HG03175 (cell line): ENCODE measurements around the gene SNX19.
"Not testable (repeated sequence)": the region's sequence is repeated elsewhere in the genome, so short reads cannot be mapped to it uniquely, and the experiment has no call there.

Source experiments
- ATAC-seq: cut with Tn5 transposase; IDR thresholded peaks from one replicate; pipeline ENCODE4 v1.9.1; 2021; ENCODE audit warnings: mild to moderate bottlenecking, moderate library complexity; ENCODE audit not compliant: unreplicated experiment

Gene SNX19

GRCh38 chr11:130873761-130874160 is 42.5 kb downstream of the SNX19 start:
- ATAC-seq: no peak

DNA sequence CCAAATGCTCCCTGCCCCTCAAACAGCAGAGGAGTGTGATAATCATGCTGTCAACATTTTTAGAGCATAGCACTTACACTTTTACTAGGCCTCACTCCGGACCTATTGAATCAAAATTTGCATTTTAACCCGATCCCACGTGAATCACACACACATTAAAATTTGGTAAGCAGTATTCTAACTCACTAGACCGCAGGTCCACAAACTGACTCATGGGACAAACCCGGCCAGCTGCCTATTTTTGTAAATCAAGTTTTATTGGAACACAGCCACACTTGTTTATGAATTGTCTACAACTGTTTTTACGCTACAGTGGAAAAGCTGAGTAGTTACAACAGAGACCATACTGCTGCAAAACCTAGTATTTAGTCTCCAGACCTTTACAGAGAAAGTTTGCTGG is 43.3 kb downstream of the SNX19 start:
- no peak for ATAC-seq

GRCh38 chr11:130872513-130872912 is 43.8 kb downstream of the SNX19 start:
- no peak for ATAC-seq

DNA sequence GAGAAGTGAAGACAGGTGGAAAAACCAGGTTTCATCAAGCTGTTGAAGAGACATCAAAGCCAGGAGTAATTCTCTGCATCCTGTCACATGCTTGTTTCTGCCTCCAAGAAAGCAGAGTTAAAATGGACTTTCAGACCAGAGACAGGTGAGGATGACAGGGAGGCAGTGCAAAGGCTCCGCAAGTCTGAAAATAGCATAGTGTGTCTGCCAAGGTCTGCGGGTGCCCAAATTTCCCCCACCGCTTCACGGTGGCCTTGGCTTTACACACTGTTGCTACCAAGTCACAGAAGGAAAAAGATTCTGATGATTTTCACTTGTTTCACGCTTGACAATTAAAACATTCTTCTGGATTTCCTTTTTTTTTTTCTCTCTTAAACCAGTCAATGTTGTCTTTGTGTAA is 44.2 kb downstream of the SNX19 start:
- no peak for ATAC-seq

- no peak for ATAC-seq
These were observed 44.7 kb downstream of the SNX19 start for GRCh38 chr11:130871616-130872015.

- ATAC-seq: no peak
These were observed 47.4 kb downstream of the SNX19 start for GRCh38 chr11:130868721-130869390.

DNA sequence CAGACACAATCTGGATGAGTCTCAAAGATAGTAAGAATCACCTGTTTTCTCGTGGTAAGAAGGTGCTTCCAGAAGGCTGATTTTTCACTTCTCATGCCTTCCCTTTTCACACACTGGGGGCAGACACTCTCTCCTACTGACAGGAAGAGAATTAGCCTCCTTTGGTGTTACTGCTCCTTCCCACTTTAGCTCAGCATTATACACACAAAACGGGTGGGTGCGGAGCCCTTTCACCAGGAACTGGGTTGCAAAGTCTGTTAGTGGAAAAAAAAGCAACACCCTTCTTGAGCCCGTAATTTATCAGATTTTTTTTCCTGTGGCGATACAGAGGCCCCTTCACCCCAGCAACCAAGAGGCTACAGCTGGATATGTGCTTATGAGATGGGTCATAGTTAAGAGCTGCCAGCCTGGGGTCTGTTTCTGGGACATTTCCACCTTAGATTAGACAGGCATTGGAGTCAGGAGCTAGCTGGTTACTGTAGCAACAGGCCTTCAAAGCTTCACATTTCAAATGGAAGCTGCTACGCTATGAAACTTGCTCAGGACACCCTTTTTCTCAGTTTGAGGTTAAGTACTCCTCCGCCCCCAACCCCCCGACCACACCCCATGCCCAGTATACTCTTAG is 48.1 kb downstream of the SNX19 start:
- no peak for ATAC-seq

DNA sequence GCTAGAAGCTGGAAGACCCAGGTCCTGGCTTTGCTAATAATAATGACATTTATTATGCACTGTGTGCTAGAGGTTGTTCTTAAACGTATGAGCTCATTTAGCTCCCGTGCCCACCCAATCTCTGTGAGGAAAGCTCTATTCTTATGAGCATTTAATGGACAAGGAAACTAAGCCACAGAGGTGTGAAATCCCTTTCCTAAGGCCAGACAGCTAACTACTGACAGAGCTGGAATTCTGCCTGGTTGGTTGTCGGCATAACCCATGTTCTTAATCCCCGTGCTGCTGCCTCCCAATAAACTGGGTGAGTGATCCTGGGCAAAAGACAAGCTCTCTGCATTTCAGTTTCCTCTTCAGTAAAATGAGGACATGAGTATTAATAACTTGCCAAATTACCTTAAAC is 49.4 kb downstream of the SNX19 start:
- ATAC-seq: no peak

DNA sequence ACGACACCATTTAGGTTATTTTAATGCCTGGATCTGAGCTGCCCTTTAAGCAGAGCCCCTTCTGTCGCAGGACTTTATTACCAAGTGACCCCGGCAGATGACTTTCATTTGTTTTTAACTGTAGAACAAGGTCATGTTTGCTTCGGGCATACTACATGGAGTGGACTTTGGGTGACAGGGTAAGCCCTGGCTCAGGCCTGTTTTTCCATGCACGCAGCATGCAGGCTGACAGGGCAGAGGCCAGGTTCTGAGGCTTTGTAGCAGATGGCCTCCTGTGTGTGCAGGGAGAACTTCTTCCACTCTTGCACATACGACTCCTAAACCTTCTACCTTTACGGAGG is 50.5 kb downstream of the SNX19 start:
- no peak for ATAC-seq

GRCh38 chr11:130865091-130865773 is 51.0 kb downstream of the SNX19 start:
- no peak for ATAC-seq

DNA sequence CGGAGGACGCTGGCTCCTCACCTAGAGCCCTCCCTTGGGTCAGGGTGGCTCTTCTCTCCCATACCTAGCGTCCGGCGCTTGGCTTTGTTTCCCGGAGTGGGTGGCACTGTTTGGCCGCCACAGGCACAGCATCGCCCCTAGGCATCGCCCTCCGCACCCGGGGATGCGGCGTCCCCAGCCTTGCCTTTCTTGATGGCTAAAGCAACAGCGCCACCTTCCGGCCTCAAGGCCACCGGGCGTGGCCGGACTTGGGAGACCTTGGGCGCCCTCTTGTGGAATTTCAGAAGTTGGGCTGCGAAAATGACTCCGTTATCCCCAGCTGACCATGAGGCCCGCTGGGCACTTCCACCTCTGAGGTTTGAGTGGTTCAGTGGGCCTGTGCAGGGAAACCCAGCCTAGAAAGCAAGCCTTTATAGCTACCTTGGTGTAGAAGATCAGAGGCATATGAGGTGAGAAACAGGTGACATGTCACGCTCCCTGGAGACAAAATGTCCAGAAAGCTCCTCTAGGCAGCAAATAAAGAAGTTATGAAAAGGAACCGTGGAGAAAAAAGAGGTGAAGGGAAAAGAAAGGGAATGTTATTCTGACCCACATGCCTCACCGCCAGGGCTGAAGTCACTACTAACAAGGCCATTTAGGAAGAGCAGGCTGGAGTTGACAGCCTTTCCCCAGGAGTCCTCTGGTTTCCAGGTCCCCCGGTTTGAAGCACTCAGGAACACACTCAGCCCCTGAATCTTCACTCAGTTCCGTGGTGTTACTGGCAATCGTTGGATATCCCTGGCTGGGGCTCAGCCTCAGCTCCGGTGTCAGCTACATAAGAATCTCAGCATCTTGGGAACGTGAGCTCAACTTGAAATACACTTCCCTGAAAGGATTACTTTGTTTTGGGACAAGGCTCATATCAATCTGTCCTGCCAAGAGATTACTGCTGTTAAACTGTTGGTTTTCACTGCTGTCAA is 54.1 kb downstream of the SNX19 start:
- peak; percentile 81 for ATAC-seq

DNA sequence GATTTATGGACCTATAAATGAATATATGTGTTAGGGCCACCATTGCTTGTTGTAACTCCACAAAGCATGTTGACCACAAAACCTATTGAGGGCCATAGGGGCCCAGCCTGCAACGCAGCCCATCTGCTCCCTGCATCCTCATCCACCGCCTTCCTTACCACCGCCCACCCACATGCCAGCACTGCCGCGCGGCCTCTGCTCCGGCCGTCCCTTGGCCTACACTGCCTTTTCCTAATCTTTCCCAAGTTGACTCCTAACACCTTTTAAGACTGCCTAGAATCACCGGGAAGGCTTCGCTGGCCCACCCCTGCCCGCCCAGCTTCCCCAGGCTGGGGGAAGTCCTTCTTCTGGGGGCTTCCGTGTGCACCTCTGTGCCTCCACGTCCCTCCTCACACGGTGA is 55.0 kb downstream of the SNX19 start:
- no peak for ATAC-seq

DNA sequence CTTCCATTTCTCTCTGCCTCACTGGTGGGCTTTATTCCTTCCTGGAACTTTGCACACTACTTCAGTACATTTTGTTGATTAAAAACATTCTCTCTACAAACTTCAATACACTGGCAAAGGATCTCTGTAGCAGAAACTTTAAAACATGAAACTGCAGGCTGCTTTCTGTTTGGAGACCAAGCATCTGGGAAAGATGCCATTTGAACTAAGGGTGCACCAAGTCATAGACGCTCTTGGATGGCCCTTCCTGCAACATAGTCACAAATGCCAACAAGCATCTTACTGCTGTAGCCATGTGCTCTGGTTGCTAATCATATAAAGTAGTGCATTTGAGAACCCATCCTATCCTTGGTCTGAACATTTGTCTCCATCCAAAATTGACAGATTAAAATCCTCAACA is 56.4 kb downstream of the SNX19 start:
- no peak for ATAC-seq

- ATAC-seq: no peak
These were observed 58.1 kb downstream of the SNX19 start for GRCh38 chr11:130858215-130858614.

DNA sequence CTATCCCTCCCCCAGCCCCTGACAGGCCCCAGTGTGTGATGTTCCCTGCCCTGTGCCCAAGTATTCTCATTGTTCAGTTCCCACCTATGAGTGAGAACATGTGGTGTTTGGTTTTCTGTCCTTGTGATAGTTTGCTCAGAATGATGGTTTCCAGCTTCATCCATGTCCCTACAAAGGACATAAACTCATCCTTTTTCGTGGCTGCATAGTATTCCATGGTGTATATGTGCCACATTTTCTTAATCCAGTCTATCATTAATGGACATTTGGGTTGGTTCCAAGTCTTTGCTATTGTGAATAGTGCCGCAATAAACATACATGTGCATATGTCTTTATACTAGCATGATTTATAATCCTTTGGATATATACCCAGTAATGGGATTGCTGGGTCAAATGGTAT is 60.6 kb downstream of the SNX19 start:
- not testable (repeated sequence) for ATAC-seq

DNA sequence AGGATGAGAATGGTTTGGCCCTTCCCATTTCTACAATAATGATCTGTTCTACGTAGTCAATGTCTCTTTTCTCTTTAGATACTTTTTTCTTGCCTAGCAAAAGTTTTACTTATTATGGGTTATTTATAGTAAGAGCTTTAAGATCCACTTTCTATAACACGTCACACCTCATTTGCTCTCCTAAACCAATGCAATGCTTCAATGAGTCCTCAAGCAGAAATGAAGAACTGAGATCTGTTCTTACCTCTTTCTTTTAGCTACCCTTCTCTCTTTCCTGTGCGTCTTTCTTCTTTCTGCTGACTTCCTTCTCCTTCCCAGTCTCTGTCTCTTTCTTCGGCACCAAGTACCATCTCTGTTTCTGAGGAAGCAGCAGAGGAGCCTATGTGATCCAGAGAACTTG is 61.8 kb downstream of the SNX19 start:
- ATAC-seq: peak; percentile 77

GRCh38 chr11:130852589-130852988 is 63.7 kb downstream of the SNX19 start:
- no peak for ATAC-seq

DNA sequence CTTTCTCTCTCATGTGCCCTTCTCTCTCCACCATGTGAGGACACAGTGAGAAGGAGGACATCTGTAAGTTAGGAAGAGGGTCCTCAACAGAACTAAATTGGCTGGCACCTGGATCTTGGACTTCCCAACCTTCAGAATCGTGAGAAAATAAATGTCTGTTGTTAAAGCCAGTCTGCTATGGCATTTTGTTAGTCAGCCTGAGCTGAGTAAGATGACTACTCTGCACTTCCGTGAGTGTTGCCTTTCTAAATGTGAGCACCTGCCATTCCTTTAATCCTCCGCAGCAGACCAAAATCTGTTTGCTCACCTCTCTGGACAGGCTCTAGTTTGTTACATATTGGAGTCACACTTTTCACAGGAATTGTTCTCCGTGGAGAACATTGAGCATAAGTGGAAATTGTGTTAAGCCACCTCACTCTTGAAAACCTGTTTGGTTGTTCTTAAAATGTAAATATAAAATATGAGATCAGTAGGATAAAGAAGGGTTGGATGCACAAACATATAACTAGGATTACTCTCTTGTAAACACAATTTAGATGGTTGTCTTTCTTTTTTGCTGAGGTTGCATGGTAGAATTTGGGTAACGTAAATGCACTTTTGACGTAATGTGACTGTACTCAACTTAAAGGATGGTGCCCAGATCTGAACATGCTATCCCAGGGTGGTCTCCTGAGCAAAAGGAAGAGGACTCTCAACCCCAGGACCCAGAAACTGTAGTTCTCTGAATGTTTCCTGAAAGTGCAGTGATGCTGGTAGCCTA is 65.9 kb downstream of the SNX19 start:
- ATAC-seq: no peak

- no peak for ATAC-seq
These were observed 67.1 kb downstream of the SNX19 start for GRCh38 chr11:130849215-130849568.

DNA sequence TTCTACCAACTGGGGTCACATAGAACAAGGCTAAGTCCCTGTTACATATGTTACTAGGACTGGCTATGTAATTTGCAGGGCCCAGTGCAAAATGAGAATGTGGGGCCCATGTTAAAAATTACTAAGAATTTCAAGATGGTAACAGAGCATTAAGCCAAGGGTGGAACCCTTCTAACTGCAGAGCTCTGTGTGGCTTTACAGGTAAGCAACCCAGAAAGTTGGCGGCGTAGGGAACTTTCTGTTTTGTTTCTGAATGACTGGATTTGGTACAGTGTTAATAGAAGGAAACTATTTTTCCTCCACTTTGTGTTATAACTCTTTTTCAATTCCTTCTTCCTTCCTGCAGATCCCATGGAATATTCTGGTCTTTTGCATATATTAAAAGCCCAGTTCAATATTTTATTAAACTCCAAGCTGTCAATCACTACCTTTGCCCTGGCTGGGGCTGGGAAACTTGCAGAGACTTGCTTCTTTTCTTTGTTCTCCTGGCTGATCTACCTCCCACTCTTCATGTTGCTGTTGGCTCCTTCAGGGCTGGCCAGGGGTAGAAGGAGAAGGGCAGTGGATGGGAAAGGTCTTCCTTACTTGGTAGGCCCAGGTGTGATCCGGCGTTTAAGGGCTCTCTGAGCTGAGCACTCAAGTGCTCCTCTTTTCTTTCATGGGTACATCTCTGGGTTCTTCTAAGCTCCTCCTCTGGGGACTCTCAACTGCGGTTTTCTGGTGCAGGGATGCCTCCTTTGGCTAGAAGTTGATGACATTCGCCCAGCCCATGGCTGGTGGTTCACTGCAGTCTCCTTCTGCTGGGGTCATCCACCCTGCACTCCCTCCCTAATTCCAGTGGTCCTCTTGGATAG is 67.7 kb downstream of the SNX19 start:
- no peak for ATAC-seq
